PFSK-1 (cell line): ENCODE results near the gene NTM.

ENCODE experiments used
- FOXP2 ChIP-seq: optimal IDR thresholded peaks from 2 replicates; pipeline ENCODE3; 2011; ENCODE audit warnings: borderline replicate concordance, control low read depth, inconsistent platforms; ENCODE audit not compliant: insufficient read depth; ENCODE audit errors: extremely low read length, extremely low read depth
- POLR2AphosphoS5 ChIP-seq: IDR thresholded peaks from 2 replicates; pipeline ENCODE4 v1.6.1; 2012; ENCODE audit warnings: low read depth, mild to moderate bottlenecking, control low read depth, low read length, moderate library complexity
- SIN3A ChIP-seq: IDR thresholded peaks from 2 replicates; pipeline ENCODE4 v1.6.1; 2012; ENCODE audit warnings: mild to moderate bottlenecking, low read length, moderate library complexity, borderline replicate concordance; ENCODE audit not compliant: insufficient read depth
- TAF1 ChIP-seq: IDR thresholded peaks from 2 replicates; pipeline ENCODE4 v1.6.1; 2012; ENCODE audit warnings: low read length, control low read depth, borderline replicate concordance; ENCODE audit not compliant: insufficient read depth
- TF ChIP-seq, protein P1 (sequence below), 2 experiments: IDR thresholded peaks; 2 replicates each; pipeline versions ENCODE4 v1.6.1 to v1.8.0; 2011 to 2012; ENCODE audit warnings: low read depth in 2 of 2, low read length in 2 of 2, control low read depth in 1 of 2, inconsistent platforms in 1 of 2, mild to moderate bottlenecking in 1 of 2, moderate library complexity in 1 of 2; ENCODE audit not compliant: insufficient read depth in 1 of 2

Gene NTM

DNA sequence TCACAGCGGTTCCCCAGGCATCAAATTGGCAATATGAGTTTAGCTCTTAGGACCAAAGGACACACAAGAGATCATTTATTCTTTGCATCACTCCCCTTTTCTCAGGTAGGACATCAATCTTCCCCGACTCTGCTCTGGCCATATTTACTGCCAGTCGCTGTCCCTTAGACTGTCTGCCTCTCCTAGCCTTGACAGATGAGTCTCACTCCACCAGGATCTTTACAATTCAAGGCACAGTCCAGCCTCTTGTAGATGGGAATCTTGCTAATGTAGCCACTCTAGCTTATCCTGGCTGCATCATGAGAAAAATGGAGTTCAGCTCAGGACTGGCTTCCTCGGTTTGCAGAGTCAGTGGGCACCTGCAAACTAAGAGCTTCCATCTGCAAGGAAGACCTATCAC is 915.2 kb downstream of the NTM start:
- no peak for TF ChIP-seq TAF1
- TF ChIP-seq SIN3A = no peak
- TF ChIP-seq POLR2AphosphoS5 = no peak
- TF ChIP-seq FOXP2 = no peak
- TF ChIP-seq, protein P1, sequence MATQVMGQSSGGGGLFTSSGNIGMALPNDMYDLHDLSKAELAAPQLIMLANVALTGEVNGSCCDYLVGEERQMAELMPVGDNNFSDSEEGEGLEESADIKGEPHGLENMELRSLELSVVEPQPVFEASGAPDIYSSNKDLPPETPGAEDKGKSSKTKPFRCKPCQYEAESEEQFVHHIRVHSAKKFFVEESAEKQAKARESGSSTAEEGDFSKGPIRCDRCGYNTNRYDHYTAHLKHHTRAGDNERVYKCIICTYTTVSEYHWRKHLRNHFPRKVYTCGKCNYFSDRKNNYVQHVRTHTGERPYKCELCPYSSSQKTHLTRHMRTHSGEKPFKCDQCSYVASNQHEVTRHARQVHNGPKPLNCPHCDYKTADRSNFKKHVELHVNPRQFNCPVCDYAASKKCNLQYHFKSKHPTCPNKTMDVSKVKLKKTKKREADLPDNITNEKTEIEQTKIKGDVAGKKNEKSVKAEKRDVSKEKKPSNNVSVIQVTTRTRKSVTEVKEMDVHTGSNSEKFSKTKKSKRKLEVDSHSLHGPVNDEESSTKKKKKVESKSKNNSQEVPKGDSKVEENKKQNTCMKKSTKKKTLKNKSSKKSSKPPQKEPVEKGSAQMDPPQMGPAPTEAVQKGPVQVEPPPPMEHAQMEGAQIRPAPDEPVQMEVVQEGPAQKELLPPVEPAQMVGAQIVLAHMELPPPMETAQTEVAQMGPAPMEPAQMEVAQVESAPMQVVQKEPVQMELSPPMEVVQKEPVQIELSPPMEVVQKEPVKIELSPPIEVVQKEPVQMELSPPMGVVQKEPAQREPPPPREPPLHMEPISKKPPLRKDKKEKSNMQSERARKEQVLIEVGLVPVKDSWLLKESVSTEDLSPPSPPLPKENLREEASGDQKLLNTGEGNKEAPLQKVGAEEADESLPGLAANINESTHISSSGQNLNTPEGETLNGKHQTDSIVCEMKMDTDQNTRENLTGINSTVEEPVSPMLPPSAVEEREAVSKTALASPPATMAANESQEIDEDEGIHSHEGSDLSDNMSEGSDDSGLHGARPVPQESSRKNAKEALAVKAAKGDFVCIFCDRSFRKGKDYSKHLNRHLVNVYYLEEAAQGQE (IDR thresholded peaks at IDR 0.05; ENCODE audit: insufficient read depth in 1 of 2, low read depth in 2 of 2, low read length in 2 of 2) = no peak

DNA sequence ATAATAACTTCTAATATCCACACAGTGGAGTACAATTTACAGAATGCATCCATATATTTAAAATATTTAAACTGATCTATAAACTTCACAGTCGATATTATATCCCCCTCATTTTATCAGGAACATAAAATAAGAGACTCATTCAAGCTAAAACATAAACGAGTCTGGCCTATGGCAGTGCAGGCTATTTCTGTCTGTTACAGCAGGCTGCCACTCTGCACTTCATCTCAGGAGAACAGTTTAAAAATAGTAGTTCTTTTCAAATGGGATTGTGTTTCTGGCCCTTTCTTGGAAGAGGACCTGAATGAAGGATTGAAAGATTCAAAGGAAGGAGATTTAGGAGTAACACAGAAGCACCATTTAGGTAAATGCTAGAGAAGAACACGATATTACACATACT is 915.7 kb downstream of the NTM start:
- no peak for TF ChIP-seq POLR2AphosphoS5
- no peak for TF ChIP-seq FOXP2
- TF ChIP-seq SIN3A = no peak
- no peak for TF ChIP-seq TAF1
- TF ChIP-seq, protein P1 (IDR thresholded peaks at IDR 0.05; ENCODE audit: insufficient read depth in 1 of 2, low read depth in 2 of 2, low read length in 2 of 2) = no peak

DNA sequence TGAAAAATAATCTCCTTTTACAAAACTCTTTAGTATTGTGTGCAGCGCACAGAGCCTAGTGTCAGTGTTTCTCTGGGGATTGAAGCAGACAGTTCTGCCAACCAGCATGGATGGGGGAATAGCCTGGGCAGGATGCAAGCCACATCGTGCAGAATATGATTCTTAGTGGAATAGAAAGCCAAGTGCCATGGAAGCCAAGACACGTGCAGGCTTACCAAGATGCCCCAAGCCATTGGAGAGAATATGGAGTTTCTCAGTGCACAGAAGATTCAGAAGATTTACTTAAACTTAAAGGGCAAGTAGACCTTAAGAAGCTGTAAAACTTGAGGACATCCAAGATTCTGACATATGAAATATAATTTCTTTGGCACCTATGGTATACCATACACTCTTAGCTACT is 917.6 kb downstream of the NTM start:
- TF ChIP-seq POLR2AphosphoS5 = no peak
- TF ChIP-seq TAF1 = no peak
- TF ChIP-seq, protein P1 (IDR thresholded peaks at IDR 0.05; ENCODE audit: insufficient read depth in 1 of 2, low read depth in 2 of 2, low read length in 2 of 2) = no peak
- TF ChIP-seq SIN3A = no peak
- TF ChIP-seq FOXP2 = no peak

DNA sequence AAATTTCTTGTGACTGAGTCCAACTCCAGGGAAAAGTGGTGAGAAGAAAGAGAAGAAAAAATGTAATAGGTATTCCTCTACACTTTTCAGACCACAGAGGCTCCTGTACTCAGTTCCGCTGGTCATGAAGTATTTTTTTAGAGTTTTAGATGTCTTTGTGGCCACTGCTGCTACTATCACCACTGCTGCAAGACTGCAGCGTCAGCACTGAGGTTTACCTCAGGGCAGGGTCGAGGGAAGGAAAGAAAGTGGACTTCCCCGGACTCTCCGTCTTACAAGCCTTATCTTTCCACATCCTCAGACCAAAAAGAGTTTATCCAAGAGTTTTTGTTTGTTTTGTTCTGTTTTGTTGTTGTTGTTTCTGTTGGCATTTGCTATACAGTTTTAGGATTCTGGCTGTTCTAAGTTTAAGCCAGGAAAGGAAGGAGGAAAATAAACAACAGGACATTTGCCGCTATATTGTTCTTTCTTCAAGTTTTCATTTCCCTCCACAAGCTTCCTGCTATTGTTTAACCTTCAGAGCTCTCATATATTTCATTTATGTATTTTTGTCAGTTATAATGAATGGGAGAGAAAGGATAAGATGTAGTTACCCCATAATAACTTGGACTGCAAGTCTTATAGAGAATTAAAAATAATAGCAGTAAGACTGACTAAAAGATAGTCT is 919.3 kb downstream of the NTM start:
- TF ChIP-seq, protein P1 (IDR thresholded peaks at IDR 0.05; ENCODE audit: insufficient read depth in 1 of 2, low read depth in 2 of 2, low read length in 2 of 2) = no peak
- no peak for TF ChIP-seq SIN3A
- TF ChIP-seq POLR2AphosphoS5 = no peak
- no peak for TF ChIP-seq TAF1
- TF ChIP-seq FOXP2 = no peak

DNA sequence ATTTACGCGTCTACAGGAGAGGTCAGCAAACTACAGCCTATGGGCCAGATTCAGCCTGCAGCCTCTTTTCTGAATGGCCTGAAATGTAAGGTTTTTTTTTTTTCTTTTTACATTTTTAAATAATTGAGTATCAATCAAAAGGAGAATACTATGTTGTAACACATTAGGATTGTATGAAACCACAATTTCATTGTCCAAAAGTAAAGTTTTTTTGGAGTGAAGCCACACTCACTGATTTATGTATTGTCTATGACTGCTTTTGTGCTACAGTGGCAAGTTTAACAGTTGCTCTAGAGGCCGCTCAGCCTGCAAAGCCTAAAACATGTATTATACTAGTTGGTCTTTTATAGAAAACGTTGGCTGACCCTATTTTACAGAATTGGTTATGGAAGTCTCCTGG is 923.2 kb downstream of the NTM start:
- TF ChIP-seq POLR2AphosphoS5 (no peak), FOXP2 (no peak), TAF1 (no peak), SIN3A (no peak)
- TF ChIP-seq, protein P1 (IDR thresholded peaks at IDR 0.05; ENCODE audit: insufficient read depth in 1 of 2, low read depth in 2 of 2, low read length in 2 of 2) = no peak
